GM12873 (cell line): ENCODE data around the gene DDX52.
A peak's percentile ranks its signal among the peaks of the same experiment; 100 is the strongest.

ENCODE experiments used
- CTCF ChIP-seq: IDR thresholded peaks from 2 replicates; pipeline ENCODE4 v1.5.1; 2012; ENCODE audit warnings: low read depth, mild to moderate bottlenecking, moderate library complexity, low read length, control low read depth; ENCODE audit not compliant: insufficient read depth; ENCODE audit errors: missing control alignments

DDX52 gene

GRCh38 chr17:37650419-37651003 is 7.3 kb upstream of the DDX52 start:
- TF ChIP-seq CTCF = peak; percentile 47

- no peak for TF ChIP-seq CTCF
These were observed 5.3 kb upstream of the DDX52 start for GRCh38 chr17:37648555-37648954.

- TF ChIP-seq CTCF = no peak
These were observed 4.6 kb upstream of the DDX52 start for GRCh38 chr17:37647856-37648255.

GRCh38 chr17:37643869-37644268 is 623 bp upstream of the DDX52 start:
- no peak for TF ChIP-seq CTCF

GRCh38 chr17:37642681-37643080 is 565 bp downstream of the DDX52 start:
- no peak for TF ChIP-seq CTCF

GRCh38 chr17:37640015-37640414 is 3.2 kb downstream of the DDX52 start:
- TF ChIP-seq CTCF = no peak

- no peak for TF ChIP-seq CTCF
These were observed 5.3 kb downstream of the DDX52 start for GRCh38 chr17:37637956-37638355.
